IPS-11a (cell line): ENCODE data around the gene ATP2C2.

Experiments used
- H3K4me3 ChIP-seq: one replicate; pipeline ENCODE4 v1.5.1; 2013; ENCODE audit warnings: low read depth, low read length, control low read depth

The ATP2C2 gene

GRCh38 chr16:84366208-84366607 lies 2.1 kb upstream of the ATP2C2 start:
- no peak overlapping the region for H3K4me3 ChIP-seq

- H3K4me3 ChIP-seq, result no peak overlapping the region
Observed at GRCh38 chr16:84367297-84367680, 1.0 kb upstream of the ATP2C2 start.

GRCh38 chr16:84367750-84368307 lies 509 bp upstream of the ATP2C2 start:
- peak overlapping the region; percentile 52 for H3K4me3 ChIP-seq

GRCh38 chr16:84369105-84369504 lies 767 bp downstream of the ATP2C2 start:
- no peak overlapping the region for H3K4me3 ChIP-seq

GRCh38 chr16:84369938-84370627 lies 1.7 kb downstream of the ATP2C2 start:
- H3K4me3 ChIP-seq, result no peak overlapping the region

- H3K4me3 ChIP-seq, result no peak overlapping the region
Observed at GRCh38 chr16:84370723-84371552, 2.6 kb downstream of the ATP2C2 start.

GRCh38 chr16:84371553-84371865 lies 3.2 kb downstream of the ATP2C2 start:
- H3K4me3 ChIP-seq, result no peak overlapping the region

- no peak overlapping the region for H3K4me3 ChIP-seq
Observed at GRCh38 chr16:84373907-84374489, 5.7 kb downstream of the ATP2C2 start.

GRCh38 chr16:84378099-84378498 lies 9.8 kb downstream of the ATP2C2 start:
- no peak overlapping the region for H3K4me3 ChIP-seq

- no peak overlapping the region for H3K4me3 ChIP-seq
Observed at GRCh38 chr16:84378567-84378966, 10.2 kb downstream of the ATP2C2 start.

GRCh38 chr16:84379008-84379708 lies 10.8 kb downstream of the ATP2C2 start:
- no peak overlapping the region for H3K4me3 ChIP-seq

- no peak overlapping the region for H3K4me3 ChIP-seq
Observed at GRCh38 chr16:84379709-84380362, 11.5 kb downstream of the ATP2C2 start.

GRCh38 chr16:84380405-84380804 lies 12.1 kb downstream of the ATP2C2 start:
- H3K4me3 ChIP-seq, result no peak overlapping the region

GRCh38 chr16:84382396-84382795 lies 14.1 kb downstream of the ATP2C2 start:
- H3K4me3 ChIP-seq, result no peak overlapping the region

GRCh38 chr16:84383106-84383505 lies 14.8 kb downstream of the ATP2C2 start:
- H3K4me3 ChIP-seq, result no peak overlapping the region

GRCh38 chr16:84386047-84386446 lies 17.7 kb downstream of the ATP2C2 start:
- no peak overlapping the region for H3K4me3 ChIP-seq

- no peak overlapping the region for H3K4me3 ChIP-seq
Observed at GRCh38 chr16:84387021-84387420, 18.7 kb downstream of the ATP2C2 start.

GRCh38 chr16:84390131-84390785 lies 21.9 kb downstream of the ATP2C2 start:
- no peak overlapping the region for H3K4me3 ChIP-seq

GRCh38 chr16:84391151-84392030 lies 23.1 kb downstream of the ATP2C2 start:
- H3K4me3 ChIP-seq, result no peak overlapping the region
